AG10803 (cell line): ENCODE measurements around the gene MFAP3.

ENCODE experiments used
- DNase-seq: peaks from one replicate; pipeline ENCODE4 v3.0.0; 2010; ENCODE audit warnings: low read depth
- H3K4me3 ChIP-seq: 2 replicates; pipeline ENCODE4 v1.5.1; 2011; ENCODE audit warnings: mild to moderate bottlenecking, low read length, control low read depth
- TF ChIP-seq, protein P1 (sequence below): conservative IDR thresholded peaks from 2 replicates; pipeline ENCODE4 v1.5.1; 2011; ENCODE audit warnings: mild to moderate bottlenecking, low read length, control low read depth, inconsistent platforms

The MFAP3 gene

GRCh38 chr5:154103233-154103632, 64.5 kb downstream of the MFAP3 start:
- H3K4me3 ChIP-seq: no peak overlapping the region
- DNase-seq: no peak
- TF ChIP-seq, protein P1, sequence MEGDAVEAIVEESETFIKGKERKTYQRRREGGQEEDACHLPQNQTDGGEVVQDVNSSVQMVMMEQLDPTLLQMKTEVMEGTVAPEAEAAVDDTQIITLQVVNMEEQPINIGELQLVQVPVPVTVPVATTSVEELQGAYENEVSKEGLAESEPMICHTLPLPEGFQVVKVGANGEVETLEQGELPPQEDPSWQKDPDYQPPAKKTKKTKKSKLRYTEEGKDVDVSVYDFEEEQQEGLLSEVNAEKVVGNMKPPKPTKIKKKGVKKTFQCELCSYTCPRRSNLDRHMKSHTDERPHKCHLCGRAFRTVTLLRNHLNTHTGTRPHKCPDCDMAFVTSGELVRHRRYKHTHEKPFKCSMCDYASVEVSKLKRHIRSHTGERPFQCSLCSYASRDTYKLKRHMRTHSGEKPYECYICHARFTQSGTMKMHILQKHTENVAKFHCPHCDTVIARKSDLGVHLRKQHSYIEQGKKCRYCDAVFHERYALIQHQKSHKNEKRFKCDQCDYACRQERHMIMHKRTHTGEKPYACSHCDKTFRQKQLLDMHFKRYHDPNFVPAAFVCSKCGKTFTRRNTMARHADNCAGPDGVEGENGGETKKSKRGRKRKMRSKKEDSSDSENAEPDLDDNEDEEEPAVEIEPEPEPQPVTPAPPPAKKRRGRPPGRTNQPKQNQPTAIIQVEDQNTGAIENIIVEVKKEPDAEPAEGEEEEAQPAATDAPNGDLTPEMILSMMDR: no peak
